SH-SY5Y (cell line): ENCODE data around the gene TRABD2B.

Experiments used
- GATA2 ChIP-seq: IDR thresholded peaks from 2 replicates; pipeline ENCODE4 v1.6.1; 2011; ENCODE audit warnings: mild to moderate bottlenecking, low read depth, low read length
- GATA3 ChIP-seq: IDR thresholded peaks from 2 replicates; pipeline ENCODE4 v1.6.1; 2011; ENCODE audit warnings: low read depth, mild to moderate bottlenecking, low read length, moderate library complexity

- no peak for TF ChIP-seq GATA2
- TF ChIP-seq GATA3, result no peak
These were observed 34.3 kb downstream of the TRABD2B start for GRCh38 chr1:47962750-47963492.
